Glutamatergic neuron (in vitro differentiated cells): ENCODE measurements around the gene SPATA31C1. TPM values are rescaled to one million over a fixed set of nuclear protein-coding genes. Genes with fewer than 3 reads are reported as not detected.

Source experiments
- DNase-seq: peaks from one replicate; pipeline ENCODE4 v3.0.0; 2022
- H3K27ac Mint-ChIP-seq: one replicate; pipeline ENCODE4 v1.8.0; 2020; ENCODE audit warnings: mild to moderate bottlenecking, mixed read lengths, inconsistent platforms; ENCODE audit not compliant: unreplicated experiment
- H3K27me3 Mint-ChIP-seq: one replicate; pipeline ENCODE4 v1.8.0; 2020; ENCODE audit warnings: mild to moderate bottlenecking, moderate library complexity, mixed read lengths, inconsistent platforms; ENCODE audit not compliant: unreplicated experiment
- H3K36me3 Mint-ChIP-seq: one replicate; pipeline ENCODE4 v1.8.0; 2020; ENCODE audit warnings: mild to moderate bottlenecking, mixed read lengths, inconsistent platforms; ENCODE audit not compliant: unreplicated experiment
- H3K4me1 Mint-ChIP-seq: one replicate; pipeline ENCODE4 v1.8.0; 2020; ENCODE audit warnings: mild to moderate bottlenecking, low read depth, mixed read lengths, inconsistent platforms; ENCODE audit not compliant: unreplicated experiment
- H3K4me3 Mint-ChIP-seq: one replicate; pipeline ENCODE4 v1.8.0; 2020; ENCODE audit warnings: mild to moderate bottlenecking, mixed read lengths, inconsistent platforms; ENCODE audit not compliant: unreplicated experiment
- H3K9me3 Mint-ChIP-seq: one replicate; pipeline ENCODE4 v1.8.0; 2020; ENCODE audit warnings: mild to moderate bottlenecking, moderate library complexity, mixed read lengths, inconsistent platforms; ENCODE audit not compliant: unreplicated experiment
- CTCF ChIP-seq: fragments of 200-600 bp; sonication (generic); IDR thresholded peaks from one replicate; pipeline ENCODE4 v1.5.0; 2021; ENCODE audit not compliant: partially characterized antibody, unreplicated experiment
- total RNA-seq: library from RNA; stranded (reverse); fragmentation: NEBNext Ultra II Directional; extraction: Animal tissue kit (Norgen Biotek cat#: 25700); gene quantifications from one replicate; pipeline ENCODE4 v1.2.1, GENCODE V29; 2021; ENCODE audit not compliant: unreplicated experiment

Gene SPATA31C1
- total RNA-seq, 1 donor from 2014 or later: not detected

GRCh38 chr9:87872079-87872624, 45.6 kb upstream of the SPATA31C1 start:
- TF ChIP-seq CTCF: no peak
- H3K4me1 Mint-ChIP-seq: peaks cover 8% of the 10 kb centered on the region
- DNase-seq: peak; percentile 51
- peaks cover 10% of the 10 kb centered on the region for H3K9me3 Mint-ChIP-seq
- no peak overlapping the region for H3K4me3 Mint-ChIP-seq
- H3K27me3 Mint-ChIP-seq: peaks cover 9% of the 10 kb centered on the region
- H3K27ac Mint-ChIP-seq: no peak overlapping the region
- peaks cover 9% of the 10 kb centered on the region for H3K36me3 Mint-ChIP-seq

- Mint-ChIP-seq H3K27ac (no peak overlapping the region), H3K9me3 (peaks cover 11% of the 10 kb centered on the region), H3K4me1 (peaks cover 8% of the 10 kb centered on the region), H3K36me3 (peaks cover 14% of the 10 kb centered on the region), H3K27me3 (peaks cover 9% of the 10 kb centered on the region), H3K4me3 (no peak overlapping the region)
- no peak for TF ChIP-seq CTCF
- no peak for DNase-seq
Observed at GRCh38 chr9:87873607-87874303, 44.0 kb upstream of the SPATA31C1 start.

GRCh38 chr9:87874304-87874623, 43.5 kb upstream of the SPATA31C1 start:
- Mint-ChIP-seq H3K9me3 (peaks cover 11% of the 10 kb centered on the region), H3K27ac (no peak overlapping the region), H3K27me3 (peaks cover 7% of the 10 kb centered on the region)

GRCh38 chr9:87875060-87875459, 42.7 kb upstream of the SPATA31C1 start:
- Mint-ChIP-seq H3K27ac (no peak overlapping the region), H3K9me3 (peaks cover 6% of the 10 kb centered on the region)

More at GRCh38 chr9:87874304-87874623, 43.5 kb upstream of the SPATA31C1 start:
- peaks cover 15% of the 10 kb centered on the region for H3K36me3 Mint-ChIP-seq
- TF ChIP-seq CTCF: no peak
- peaks cover 8% of the 10 kb centered on the region for H3K4me1 Mint-ChIP-seq
- DNase-seq: no peak
- no peak overlapping the region for H3K4me3 Mint-ChIP-seq

More at GRCh38 chr9:87875060-87875459, 42.7 kb upstream of the SPATA31C1 start:
- DNase-seq: no peak
- Mint-ChIP-seq H3K4me1 (peaks cover 6% of the 10 kb centered on the region), H3K27me3 (peaks cover 3% of the 10 kb centered on the region), H3K36me3 (peaks cover 11% of the 10 kb centered on the region), H3K4me3 (no peak overlapping the region)
- no peak for TF ChIP-seq CTCF
